ENCODE data around the gene ARL13A. TPM values are rescaled to one million over a fixed set of nuclear protein-coding genes. Genes with fewer than 3 reads are reported as not detected.
"Not testable (repeated sequence)": the region's sequence is repeated elsewhere in the genome, so short reads cannot be mapped to it uniquely, and the experiment has no call there.

ARL13A gene
- total RNA-seq, 1 donor from 2014 or later = not detected

GRCh38 chrX:100999451-100999850, 29.9 kb downstream of the ARL13A start:
- no peak for DNase-seq (ENCODE audit: low spot score)
- no peak overlapping the region for H3K4me3 Mint-ChIP-seq (ENCODE audit: low read depth)
- no peaks in the 10 kb centered on the region for H3K27me3 Mint-ChIP-seq (ENCODE audit: low read depth)
- intact Hi-C loops (cut with micrococcal nuclease) = loop anchor here (10.0 kb wide), 1 partner anchor 175 kb away; the partner anchor contains the start of gene CSTF2
- H3K4me1 Mint-ChIP-seq (ENCODE audit: low read depth) = peaks cover 12% of the 10 kb centered on the region
- no peaks in the 10 kb centered on the region for H3K9me3 Mint-ChIP-seq
- H3K36me3 Mint-ChIP-seq (ENCODE audit: low read depth) = peaks cover 9% of the 10 kb centered on the region
- no peak overlapping the region for H3K27ac Mint-ChIP-seq

DNA sequence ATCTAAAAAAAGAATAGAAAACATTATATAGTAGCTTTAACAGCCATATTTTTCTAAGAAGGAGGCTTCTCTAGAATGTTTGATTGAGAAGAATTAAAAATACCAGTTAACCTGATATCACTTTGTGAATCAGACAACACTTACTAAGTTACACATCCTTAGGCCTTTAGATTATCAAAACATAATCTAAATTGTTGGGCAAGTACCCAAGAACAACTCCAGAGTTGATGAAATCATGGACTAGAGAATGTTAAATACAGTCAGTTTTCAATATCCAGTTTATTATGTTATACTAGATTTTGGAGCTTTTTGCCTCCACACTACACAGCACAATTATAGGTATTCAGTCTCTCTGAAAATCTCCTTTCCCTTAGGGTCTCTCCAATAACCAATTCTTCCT, 39.6 kb downstream of the ARL13A start:
- Mint-ChIP-seq H3K27ac (no peak overlapping the region), H3K4me3 (ENCODE audit: low read depth) (no peak overlapping the region), H3K4me1 (ENCODE audit: low read depth) (no peaks in the 10 kb centered on the region), H3K27me3 (ENCODE audit: low read depth) (no peaks in the 10 kb centered on the region), H3K9me3 (no peaks in the 10 kb centered on the region), H3K36me3 (ENCODE audit: low read depth) (peaks cover 31% of the 10 kb centered on the region)
- intact Hi-C loops (cut with micrococcal nuclease) = no loop called here
- DNase-seq (ENCODE audit: low spot score) = no peak

DNA sequence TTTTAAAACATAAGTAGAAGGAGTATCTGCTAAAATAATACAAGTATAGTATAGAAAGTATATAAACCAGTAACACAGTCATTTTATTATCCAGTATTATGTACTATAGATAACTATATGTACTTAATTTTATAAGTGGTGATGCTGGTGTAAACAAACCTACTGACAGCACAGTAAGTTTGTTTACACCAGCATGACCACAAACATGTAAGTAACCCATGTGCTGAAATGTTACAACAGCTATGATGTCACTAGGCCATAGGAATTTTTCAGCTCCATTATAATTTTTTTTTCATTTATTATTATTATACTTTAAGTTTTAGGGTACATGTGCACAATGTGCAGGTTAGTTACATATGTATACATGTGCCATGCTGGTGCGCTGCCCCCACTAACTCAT, 42.5 kb downstream of the ARL13A start:
- H3K4me1 Mint-ChIP-seq (ENCODE audit: low read depth); DNase-seq (ENCODE audit: low spot score); H3K27ac Mint-ChIP-seq; H3K9me3 Mint-ChIP-seq; H3K4me3 Mint-ChIP-seq (ENCODE audit: low read depth); H3K27me3 Mint-ChIP-seq (ENCODE audit: low read depth); intact Hi-C loops (cut with micrococcal nuclease): not testable (repeated sequence)
- peaks cover 31% of the 10 kb centered on the region for H3K36me3 Mint-ChIP-seq (ENCODE audit: low read depth)

DNA sequence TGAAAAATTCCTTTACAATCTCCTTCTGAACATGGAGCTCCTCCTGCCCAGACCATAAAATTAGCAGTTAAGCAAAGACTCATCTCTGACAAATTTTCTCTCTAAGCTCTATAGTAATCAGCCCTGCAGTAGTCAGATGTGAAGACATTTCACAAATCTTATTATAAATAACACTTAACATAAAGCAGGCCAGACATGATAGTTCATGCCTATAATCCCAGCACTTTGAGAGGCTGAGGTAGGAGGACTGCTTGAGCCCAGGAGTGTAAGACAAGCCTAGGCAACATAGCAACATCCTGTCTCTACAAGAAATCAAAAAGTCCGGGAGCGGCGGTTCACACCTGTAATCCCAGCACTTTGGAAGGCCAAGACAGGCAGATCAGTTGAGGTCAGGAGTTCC, 52.5 kb downstream of the ARL13A start:
- no peak for DNase-seq (ENCODE audit: low spot score)
- no peaks in the 10 kb centered on the region for H3K4me1 Mint-ChIP-seq (ENCODE audit: low read depth)
- H3K27me3 Mint-ChIP-seq (ENCODE audit: low read depth) = no peaks in the 10 kb centered on the region
- no peak overlapping the region for H3K4me3 Mint-ChIP-seq (ENCODE audit: low read depth)
- peaks cover 47% of the 10 kb centered on the region for H3K36me3 Mint-ChIP-seq (ENCODE audit: low read depth)
- intact Hi-C loops (cut with micrococcal nuclease) = no loop called here
- no peak overlapping the region for H3K27ac Mint-ChIP-seq
- no peaks in the 10 kb centered on the region for H3K9me3 Mint-ChIP-seq

DNA sequence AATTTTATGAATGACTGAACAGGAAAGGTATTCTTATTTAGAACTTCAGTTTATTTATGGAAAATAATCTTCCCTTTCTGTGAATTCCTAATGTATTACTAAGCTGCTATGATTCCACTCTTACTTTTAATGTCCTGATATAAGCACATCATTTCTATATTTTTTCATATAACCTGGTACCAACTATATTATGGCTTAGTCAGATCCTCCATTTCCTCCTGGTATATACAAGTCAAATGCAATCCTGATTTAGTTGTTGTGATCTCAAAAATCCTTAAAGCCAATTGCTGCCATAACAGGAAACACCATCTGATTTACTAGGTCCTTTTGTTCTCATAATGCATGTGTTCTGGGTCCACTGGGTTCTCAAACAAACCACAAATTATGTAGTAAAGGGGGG, 55.6 kb downstream of the ARL13A start:
- H3K27ac Mint-ChIP-seq = no peak overlapping the region
- H3K9me3 Mint-ChIP-seq = no peaks in the 10 kb centered on the region
- H3K36me3 Mint-ChIP-seq (ENCODE audit: low read depth) = peaks cover 53% of the 10 kb centered on the region
- H3K27me3 Mint-ChIP-seq (ENCODE audit: low read depth) = no peaks in the 10 kb centered on the region
- no peak overlapping the region for H3K4me3 Mint-ChIP-seq (ENCODE audit: low read depth)
- no peak for DNase-seq (ENCODE audit: low spot score)
- peaks cover 10% of the 10 kb centered on the region for H3K4me1 Mint-ChIP-seq (ENCODE audit: low read depth)
- intact Hi-C loops (cut with micrococcal nuclease) = no loop called here

DNA sequence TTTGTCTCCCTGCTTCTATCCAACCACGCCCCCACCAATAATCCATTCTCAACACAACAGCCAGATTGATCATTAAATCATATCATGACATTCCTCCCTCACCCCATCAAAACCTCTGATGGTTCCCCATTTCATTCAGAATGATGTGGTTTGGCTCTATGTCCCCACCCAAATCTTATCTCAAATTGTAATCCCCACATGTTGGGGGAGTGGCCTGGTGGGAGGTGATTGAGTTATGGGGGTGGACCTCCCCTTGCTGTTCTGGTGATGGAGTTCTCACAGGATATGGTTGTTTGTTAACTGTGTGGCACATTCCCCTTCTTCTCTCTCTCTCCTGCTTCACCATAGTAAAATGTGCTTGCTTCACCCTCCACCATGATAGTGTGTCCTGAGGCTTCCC, 59.1 kb downstream of the ARL13A start:
- DNase-seq (ENCODE audit: low spot score) = no peak
- Mint-ChIP-seq H3K27me3 (ENCODE audit: low read depth) (no peaks in the 10 kb centered on the region), H3K27ac (no peak overlapping the region), H3K4me3 (ENCODE audit: low read depth) (no peak overlapping the region), H3K36me3 (ENCODE audit: low read depth) (peaks cover 38% of the 10 kb centered on the region), H3K9me3 (no peaks in the 10 kb centered on the region), H3K4me1 (ENCODE audit: low read depth) (peaks cover 10% of the 10 kb centered on the region)
- intact Hi-C loops (cut with micrococcal nuclease) = no loop called here

DNA sequence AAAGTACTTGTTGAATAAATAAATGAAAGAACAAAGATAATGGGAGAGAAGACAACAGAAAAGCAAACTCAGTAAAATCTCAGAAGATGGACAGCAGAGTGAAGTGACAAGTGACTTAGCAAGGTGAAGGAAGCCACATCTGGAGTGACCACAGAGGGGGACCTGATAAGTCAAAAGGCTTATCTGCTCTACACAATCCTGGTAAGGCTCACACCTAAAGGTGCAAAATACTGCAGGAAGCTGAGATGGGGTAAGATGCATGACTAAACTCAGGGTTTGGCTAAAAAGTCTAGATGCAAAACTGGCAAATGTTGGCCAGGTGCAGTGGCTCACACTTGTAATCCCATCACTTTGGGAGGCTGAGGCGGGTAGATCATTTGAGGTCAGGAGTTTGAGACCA, 60.2 kb downstream of the ARL13A start:
- no peak for DNase-seq (ENCODE audit: low spot score)
- intact Hi-C loops (cut with micrococcal nuclease) = no loop called here

GRCh38 chrX:101037231-101037630, 67.7 kb downstream of the ARL13A start:
- Mint-ChIP-seq H3K4me1 (ENCODE audit: low read depth) (no peaks in the 10 kb centered on the region), H3K27me3 (ENCODE audit: low read depth) (no peaks in the 10 kb centered on the region), H3K4me3 (ENCODE audit: low read depth) (no peak overlapping the region), H3K36me3 (ENCODE audit: low read depth) (peaks cover 24% of the 10 kb centered on the region), H3K9me3 (no peaks in the 10 kb centered on the region), H3K27ac (no peak overlapping the region)
- intact Hi-C loops (cut with micrococcal nuclease) = no loop called here
- no peak for DNase-seq (ENCODE audit: low spot score)

More for the DNA sequence above, 60.2 kb downstream of the ARL13A start:
- H3K4me1 Mint-ChIP-seq (ENCODE audit: low read depth) = peaks cover 10% of the 10 kb centered on the region
- no peaks in the 10 kb centered on the region for H3K27me3 Mint-ChIP-seq (ENCODE audit: low read depth)
- H3K4me3 Mint-ChIP-seq (ENCODE audit: low read depth) = no peak overlapping the region
- H3K9me3 Mint-ChIP-seq = no peaks in the 10 kb centered on the region
- H3K36me3 Mint-ChIP-seq (ENCODE audit: low read depth) = peaks cover 38% of the 10 kb centered on the region
- H3K27ac Mint-ChIP-seq = no peak overlapping the region

- Mint-ChIP-seq H3K4me1 (ENCODE audit: low read depth) (peaks cover 2% of the 10 kb centered on the region), H3K36me3 (ENCODE audit: low read depth) (peaks cover 27% of the 10 kb centered on the region), H3K9me3 (no peaks in the 10 kb centered on the region), H3K27me3 (ENCODE audit: low read depth) (no peaks in the 10 kb centered on the region), H3K4me3 (ENCODE audit: low read depth) (no peak overlapping the region), H3K27ac (no peak overlapping the region)
- no peak for DNase-seq (ENCODE audit: low spot score)
- intact Hi-C loops (cut with micrococcal nuclease) = no loop called here
These were observed 70.7 kb downstream of the ARL13A start for GRCh38 chrX:101040197-101040596.

Other genes with a start within 250 kb of the ARL13A start
- not detected in 2 replicates for gene SYTL4, start 237.6 kb upstream of the ARL13A start, total RNA-seq
- 51.1 and 52.7 TPM in 2 replicates for gene CSTF2, start 149.3 kb upstream of the ARL13A start, total RNA-seq
- gene NOX1, start 95.3 kb upstream of the ARL13A start, total RNA-seq = not detected in 2 replicates
- gene XKRX, start 40.8 kb upstream of the ARL13A start, total RNA-seq = 0.23 and 0.25 TPM in 2 replicates
- gene TRMT2B, start 82.4 kb downstream of the ARL13A start, total RNA-seq = 21.5 and 24.4 TPM in 2 replicates
- not detected in 2 replicates for gene TMEM35A, start 109.2 kb downstream of the ARL13A start, total RNA-seq
- gene CENPI, start 128.5 kb downstream of the ARL13A start, total RNA-seq = 20.7 and 20.9 TPM in 2 replicates